HepG2 (cell line): ENCODE data around the gene LILRB4.
"Not testable (repeated sequence)": the region's sequence is repeated elsewhere in the genome, so short reads cannot be mapped to it uniquely, and the experiment has no call there.

Experiments
- CTCF ChIP-seq: sonication (generic); formaldehyde crosslinking; IDR thresholded peaks from 2 replicates; pipeline ENCODE4 v1.5.0; 2020; ENCODE audit warnings: mild to moderate bottlenecking, missing genetic modification reagents, moderate library complexity
- EP300 ChIP-seq, 3 experiments: sonication (generic) in 1 of 3; formaldehyde crosslinking in 1 of 3; IDR thresholded peaks; 2 replicates each; pipeline versions ENCODE4 v1.5.1 to v1.6.1; 2011 to 2020; ENCODE audit warnings: low read depth in 2 of 3, low read length in 2 of 3, borderline replicate concordance in 1 of 3, improper control_type of control experiment in 1 of 3, mild to moderate bottlenecking in 1 of 3, missing genetic modification reagents in 1 of 3, moderate library complexity in 1 of 3
- IRX3 ChIP-seq: sonication (generic); formaldehyde crosslinking; IDR thresholded peaks from 2 replicates; pipeline ENCODE4 v1.8.1; 2023; ENCODE audit warnings: mild to moderate bottlenecking, low read depth, missing genetic modification reagents, borderline replicate concordance
- MYC ChIP-seq: sonication (generic); formaldehyde crosslinking; IDR thresholded peaks from 2 replicates; pipeline ENCODE4 v1.9.0; 2021; ENCODE audit warnings: missing genetic modification reagents, borderline replicate concordance
- PHF5A ChIP-seq: IDR thresholded peaks from one replicate; pipeline ENCODE4 v1.6.1; 2018; ENCODE audit warnings: low read depth, missing genetic modification reagents; ENCODE audit not compliant: unreplicated experiment
- PHF8 ChIP-seq: sonication (generic); formaldehyde crosslinking; IDR thresholded peaks from 2 replicates; pipeline ENCODE4 v1.5.0; 2020; ENCODE audit warnings: missing genetic modification reagents
- REL ChIP-seq: sonication (generic); formaldehyde crosslinking; conservative IDR thresholded peaks from 2 replicates; pipeline ENCODE4 v1.8.0; 2022; ENCODE audit warnings: mild to moderate bottlenecking, missing genetic modification reagents, moderate library complexity
- ZBTB26 ChIP-seq: IDR thresholded peaks from 2 replicates; pipeline ENCODE4 v1.6.1; 2016; ENCODE audit warnings: missing compliant biosample characterization, missing genetic modification reagents, borderline replicate concordance
- ZEB1 ChIP-seq: IDR thresholded peaks from 2 replicates; pipeline ENCODE4 v1.6.1; 2012; ENCODE audit warnings: mild to moderate bottlenecking, low read depth, inconsistent platforms; ENCODE audit not compliant: insufficient replicate concordance
- ZNF230 ChIP-seq: sonication (generic); formaldehyde crosslinking; IDR thresholded peaks from 2 replicates; pipeline ENCODE4 v1.4.0; 2020; ENCODE audit warnings: mild to moderate bottlenecking, missing genetic modification reagents
- ZNF510 ChIP-seq: sonication (generic); formaldehyde crosslinking; IDR thresholded peaks from 2 replicates; pipeline ENCODE4 v1.4.0; 2020; ENCODE audit warnings: low read depth, mild to moderate bottlenecking, missing genetic modification reagents
- TF ChIP-seq, protein P1 (sequence below): sonication (generic); formaldehyde crosslinking; IDR thresholded peaks from 2 replicates; pipeline ENCODE4 v1.4.0; 2020; ENCODE audit warnings: missing genetic modification reagents
- TF ChIP-seq, protein P2 (sequence below): IDR thresholded peaks from 2 replicates; pipeline ENCODE4 v1.6.1; 2012; ENCODE audit warnings: low read length, improper control_type of control experiment
- TF ChIP-seq, protein P3 (sequence below): sonication (generic); formaldehyde crosslinking; IDR thresholded peaks from 2 replicates; pipeline ENCODE4 v1.8.1; 2023; ENCODE audit warnings: mild to moderate bottlenecking, missing genetic modification reagents, borderline replicate concordance

DNA sequence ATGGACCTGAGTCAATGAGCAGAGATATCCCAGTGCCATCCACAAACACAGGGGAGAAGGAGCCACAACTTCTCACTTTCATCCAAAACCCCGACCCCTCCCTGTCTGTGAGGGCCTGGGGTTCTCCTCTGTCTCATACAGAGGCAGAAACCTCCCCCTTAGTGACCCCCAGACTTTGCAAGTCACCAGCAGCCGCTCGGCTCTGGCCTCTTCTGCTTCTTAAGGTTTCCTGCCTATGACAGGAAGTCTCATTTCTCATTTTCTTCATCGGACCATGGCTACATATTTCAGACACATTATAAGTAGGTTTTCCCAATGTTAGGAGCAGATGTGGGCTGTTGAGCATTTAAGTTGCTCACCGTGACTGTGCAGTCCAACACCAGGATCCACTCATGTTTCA is 19.8 kb upstream of the LILRB4 start:
- TF ChIP-seq EP300 (IDR thresholded peaks at IDR 0.05; ENCODE audit: low read depth in 2 of 2, low read length in 2 of 2); EP300 (CRISPR knock-in tag; IDR thresholded peaks at IDR 0.05; ENCODE audit: borderline replicate concordance); PHF5A (CRISPR knock-in tag); PHF8; ZNF510 (CRISPR knock-in tag); CTCF (CRISPR knock-in tag); ZBTB26 (CRISPR knock-in tag); ZNF230; IRX3 (CRISPR knock-in tag); MYC (CRISPR knock-in tag); ZEB1; REL (CRISPR knock-in tag): not testable (repeated sequence)
- TF ChIP-seq, protein P1, sequence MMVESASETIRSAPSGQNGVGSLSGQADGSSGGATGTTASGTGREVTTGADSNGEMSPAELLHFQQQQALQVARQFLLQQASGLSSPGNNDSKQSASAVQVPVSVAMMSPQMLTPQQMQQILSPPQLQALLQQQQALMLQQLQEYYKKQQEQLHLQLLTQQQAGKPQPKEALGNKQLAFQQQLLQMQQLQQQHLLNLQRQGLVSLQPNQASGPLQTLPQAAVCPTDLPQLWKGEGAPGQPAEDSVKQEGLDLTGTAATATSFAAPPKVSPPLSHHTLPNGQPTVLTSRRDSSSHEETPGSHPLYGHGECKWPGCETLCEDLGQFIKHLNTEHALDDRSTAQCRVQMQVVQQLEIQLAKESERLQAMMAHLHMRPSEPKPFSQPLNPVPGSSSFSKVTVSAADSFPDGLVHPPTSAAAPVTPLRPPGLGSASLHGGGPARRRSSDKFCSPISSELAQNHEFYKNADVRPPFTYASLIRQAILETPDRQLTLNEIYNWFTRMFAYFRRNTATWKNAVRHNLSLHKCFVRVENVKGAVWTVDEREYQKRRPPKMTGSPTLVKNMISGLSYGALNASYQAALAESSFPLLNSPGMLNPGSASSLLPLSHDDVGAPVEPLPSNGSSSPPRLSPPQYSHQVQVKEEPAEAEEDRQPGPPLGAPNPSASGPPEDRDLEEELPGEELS (CRISPR knock-in tag), result not testable (repeated sequence)
- TF ChIP-seq, protein P2, sequence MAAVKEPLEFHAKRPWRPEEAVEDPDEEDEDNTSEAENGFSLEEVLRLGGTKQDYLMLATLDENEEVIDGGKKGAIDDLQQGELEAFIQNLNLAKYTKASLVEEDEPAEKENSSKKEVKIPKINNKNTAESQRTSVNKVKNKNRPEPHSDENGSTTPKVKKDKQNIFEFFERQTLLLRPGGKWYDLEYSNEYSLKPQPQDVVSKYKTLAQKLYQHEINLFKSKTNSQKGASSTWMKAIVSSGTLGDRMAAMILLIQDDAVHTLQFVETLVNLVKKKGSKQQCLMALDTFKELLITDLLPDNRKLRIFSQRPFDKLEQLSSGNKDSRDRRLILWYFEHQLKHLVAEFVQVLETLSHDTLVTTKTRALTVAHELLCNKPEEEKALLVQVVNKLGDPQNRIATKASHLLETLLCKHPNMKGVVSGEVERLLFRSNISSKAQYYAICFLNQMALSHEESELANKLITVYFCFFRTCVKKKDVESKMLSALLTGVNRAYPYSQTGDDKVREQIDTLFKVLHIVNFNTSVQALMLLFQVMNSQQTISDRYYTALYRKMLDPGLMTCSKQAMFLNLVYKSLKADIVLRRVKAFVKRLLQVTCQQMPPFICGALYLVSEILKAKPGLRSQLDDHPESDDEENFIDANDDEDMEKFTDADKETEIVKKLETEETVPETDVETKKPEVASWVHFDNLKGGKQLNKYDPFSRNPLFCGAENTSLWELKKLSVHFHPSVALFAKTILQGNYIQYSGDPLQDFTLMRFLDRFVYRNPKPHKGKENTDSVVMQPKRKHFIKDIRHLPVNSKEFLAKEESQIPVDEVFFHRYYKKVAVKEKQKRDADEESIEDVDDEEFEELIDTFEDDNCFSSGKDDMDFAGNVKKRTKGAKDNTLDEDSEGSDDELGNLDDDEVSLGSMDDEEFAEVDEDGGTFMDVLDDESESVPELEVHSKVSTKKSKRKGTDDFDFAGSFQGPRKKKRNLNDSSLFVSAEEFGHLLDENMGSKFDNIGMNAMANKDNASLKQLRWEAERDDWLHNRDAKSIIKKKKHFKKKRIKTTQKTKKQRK, result not testable (repeated sequence)
- TF ChIP-seq, protein P3, sequence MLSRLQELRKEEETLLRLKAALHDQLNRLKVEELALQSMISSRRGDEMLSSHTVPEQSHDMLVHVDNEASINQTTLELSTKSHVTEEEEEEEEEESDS (CRISPR knock-in tag), result not testable (repeated sequence)
